Activated CD8-positive, alpha-beta memory T cell treated with anti-CD3 and anti-CD28 coated beads for 48 hours (primary cell): ENCODE data around the gene CCNJL.

Experiments
- DNase-seq, 3 experiments: peaks; one replicate each; pipeline ENCODE4 v3.0.0-alpha.2; 2020; ENCODE audit warnings: low read depth in 2 of 3, low spot score in 2 of 3

Gene CCNJL

DNA sequence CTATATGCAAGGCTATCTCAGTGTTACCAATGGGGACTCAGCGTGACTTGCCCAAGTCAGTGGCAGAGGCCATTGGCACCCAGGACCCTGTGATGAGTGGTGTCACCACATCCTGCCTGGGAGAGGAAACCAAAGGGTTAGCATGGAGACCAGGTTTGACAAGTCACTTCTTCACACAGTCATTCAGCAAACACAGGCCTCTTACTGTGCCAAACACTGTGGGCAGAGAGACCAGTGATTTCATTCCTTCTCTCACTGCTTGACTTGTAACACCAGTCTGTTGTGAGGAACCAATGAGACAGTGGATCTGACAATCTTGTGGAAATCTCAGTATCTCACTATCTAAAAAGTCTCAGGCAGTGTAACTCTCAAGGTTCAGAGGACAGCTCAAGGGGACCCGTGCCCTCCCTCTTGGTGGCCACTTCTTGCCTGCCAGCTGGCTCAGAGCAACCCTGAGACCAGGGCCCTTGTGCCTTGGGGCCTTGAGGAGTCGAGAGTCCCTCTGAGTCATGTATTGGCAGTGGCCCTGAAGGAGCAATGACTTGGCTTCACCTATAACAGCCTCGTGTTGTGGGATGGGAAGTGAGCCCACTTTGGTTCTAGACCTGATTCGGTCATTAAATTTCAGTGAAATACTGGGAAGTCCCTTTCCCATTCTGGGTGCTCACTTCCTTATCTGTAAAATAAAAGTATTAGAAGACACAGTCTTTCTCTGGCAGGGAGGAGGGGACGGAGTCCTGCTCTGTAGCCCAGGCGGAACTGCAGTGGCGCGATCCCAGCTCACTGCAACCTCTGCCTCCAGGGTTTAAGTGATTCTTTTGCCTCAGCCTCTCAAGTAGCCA is 81.5 kb downstream of the CCNJL start:
- no peak for DNase-seq

DNA sequence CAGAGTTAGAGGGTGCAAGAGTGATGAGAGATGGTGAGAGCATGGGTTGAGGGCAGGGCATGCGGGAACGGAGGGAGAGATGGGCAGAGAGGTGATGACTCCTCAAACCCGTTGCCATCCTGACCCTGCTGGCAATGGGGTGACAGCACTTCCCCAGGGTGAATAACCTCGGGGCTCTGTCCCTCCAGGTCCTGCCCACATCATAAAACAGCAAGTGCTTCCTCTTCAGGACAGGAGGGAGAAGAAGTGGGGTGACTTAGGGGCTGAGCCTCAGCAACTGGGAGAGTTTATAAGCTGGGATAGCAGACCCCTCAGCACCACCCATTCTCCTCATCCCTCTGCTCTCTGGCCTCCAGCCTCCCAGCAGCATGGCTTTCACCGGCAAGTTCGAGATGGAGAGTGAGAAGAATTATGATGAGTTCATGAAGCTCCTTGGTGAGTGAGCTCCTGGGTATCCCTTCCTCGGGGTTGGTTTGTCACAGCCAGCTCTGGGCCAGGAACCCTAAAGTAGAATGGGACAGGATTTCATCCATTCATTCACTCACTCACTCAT is 83.1 kb downstream of the CCNJL start, which contains the start of gene FABP6:
TSS of gene FABP6 (plus strand) at position 317 of the 553 bp plus-strand sequence. CDS start at position 369, 52 bp downstream.
- DNase-seq, result no peak

DNA sequence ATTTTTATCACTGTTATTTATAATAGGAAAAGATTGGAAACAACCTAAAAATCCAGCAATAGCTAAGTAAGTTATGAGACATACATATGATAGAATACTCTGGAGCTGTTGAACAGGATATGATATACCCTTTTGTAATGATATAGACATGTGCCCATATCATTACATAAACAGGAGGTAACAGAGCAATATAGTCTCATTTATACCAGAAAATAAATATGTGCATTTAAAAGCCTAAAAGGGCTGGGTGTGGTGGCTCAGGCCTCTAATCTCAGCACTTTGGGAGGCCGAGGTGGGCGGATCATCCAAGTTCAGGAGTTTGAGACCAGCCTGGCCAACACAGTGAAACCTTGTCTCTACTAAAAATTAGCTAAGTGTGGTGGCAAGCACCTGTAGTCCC is 85.4 kb downstream of the CCNJL start:
- DNase-seq, result no peak

DNA sequence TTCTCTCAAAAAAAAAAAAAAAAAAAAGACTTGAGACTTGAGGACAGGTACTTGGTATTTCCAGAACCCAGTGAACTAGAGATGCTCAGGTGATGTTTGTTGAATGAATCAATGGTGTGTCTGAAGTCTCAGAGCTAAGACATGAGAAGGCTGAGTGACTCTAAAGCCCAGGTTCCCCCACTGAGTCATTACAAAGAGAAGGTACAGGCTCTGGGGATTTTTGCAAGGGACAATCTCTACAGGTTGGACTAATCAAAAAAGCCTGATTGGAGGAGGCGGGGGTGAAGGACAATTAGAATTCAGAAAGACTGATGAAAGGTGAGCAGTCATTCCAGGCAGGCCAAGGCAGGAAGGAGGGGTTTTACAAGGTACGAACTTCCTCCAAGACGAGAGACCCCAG is 91.3 kb downstream of the CCNJL start:
- no peak for DNase-seq

DNA sequence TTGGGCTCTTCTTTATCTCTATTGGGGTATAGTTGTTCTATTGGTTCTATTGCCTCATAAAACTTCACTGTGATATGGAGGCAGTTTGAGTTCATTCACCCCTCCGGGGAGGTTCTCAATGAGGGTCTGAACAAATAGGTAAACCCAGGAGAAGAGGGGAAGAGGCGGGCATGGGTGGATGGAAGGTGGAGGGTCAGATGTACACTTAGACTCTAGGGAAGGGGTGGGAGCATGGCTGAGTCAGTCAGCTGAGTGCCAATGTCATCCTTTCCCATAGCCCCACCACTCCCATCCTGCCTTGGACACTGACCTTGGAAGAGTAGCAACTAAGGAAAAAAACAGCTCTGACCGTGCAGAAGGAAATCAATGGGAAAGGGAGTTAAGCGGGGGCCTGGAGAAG is 93.0 kb downstream of the CCNJL start:
- no peak for DNase-seq

DNA sequence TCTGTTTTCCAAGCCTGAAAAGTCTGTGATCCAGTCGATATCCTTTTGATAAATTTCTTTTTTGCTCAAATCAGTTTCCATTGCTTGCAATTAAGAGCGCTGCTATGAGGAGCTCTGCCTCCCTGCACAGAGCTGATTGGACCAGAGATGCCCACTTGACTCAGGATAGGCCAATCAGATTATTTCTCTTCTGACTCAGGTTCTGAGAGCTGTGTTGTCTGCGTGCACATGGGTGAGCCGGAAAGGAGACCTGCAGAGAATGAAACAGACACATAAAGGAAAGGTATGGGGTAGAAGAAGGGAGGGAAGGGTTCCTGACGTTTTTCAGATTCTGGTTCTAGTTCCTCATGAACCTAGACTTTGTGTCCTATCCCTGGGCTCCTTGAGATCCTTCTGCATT is 98.8 kb downstream of the CCNJL start:
- DNase-seq, result no peak

DNA sequence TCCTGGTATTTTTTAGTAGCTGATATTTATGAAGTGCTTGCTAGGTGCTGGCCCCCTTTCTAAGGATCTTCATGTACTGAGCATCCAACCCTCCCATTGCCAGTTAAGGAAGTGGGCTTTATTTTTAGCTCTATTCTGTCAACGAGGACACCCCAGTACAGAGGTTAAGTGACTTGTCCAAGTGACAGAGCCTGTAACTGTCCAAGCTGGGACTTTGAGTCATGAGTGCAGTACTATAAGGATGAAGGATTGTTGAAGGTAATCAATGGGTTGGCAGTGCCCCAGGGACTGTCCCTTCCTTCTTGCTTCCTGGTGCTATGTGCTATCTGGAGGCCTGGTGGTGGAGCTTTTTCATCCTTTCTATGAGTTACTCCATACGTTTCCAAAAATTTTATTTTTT is 101.0 kb downstream of the CCNJL start:
- DNase-seq, result no peak

DNA sequence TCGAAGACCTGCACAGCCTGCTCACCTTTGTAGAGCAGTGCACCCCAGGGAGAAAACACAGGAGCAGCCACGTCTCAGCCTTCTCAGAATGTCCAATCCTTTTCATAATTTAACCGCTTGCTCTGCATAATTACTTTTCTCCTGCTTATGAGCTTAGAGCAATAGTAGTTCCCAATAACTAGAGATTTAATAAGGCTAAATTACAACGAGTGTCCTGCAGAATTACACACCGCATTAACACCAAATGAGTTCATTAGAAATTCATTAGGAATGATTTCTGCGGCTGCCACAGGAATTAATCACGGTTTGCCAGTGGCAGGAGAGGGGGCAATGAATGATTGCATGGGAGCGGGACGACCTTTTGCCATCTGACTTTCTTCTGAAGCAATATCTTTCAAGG is 101.8 kb downstream of the CCNJL start:
- no peak for DNase-seq

DNA sequence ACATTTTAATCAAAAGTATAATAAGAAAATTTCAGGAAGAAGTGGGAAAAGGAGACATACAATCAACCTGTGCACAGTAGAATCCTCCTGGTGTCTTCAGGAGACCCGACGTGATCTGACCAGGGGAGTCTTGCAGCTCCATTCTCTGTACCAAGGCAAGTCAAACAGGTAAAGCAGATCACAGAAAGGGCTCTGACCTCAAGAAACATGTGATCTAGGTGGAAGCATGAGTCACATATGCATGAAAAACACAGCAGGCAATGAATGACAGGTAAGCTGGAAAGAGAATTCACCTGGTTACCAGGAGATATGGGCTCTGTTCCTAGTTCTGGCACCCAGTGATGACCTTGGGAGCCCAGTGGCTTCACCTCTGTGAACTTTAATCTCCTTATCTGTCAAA is 102.4 kb downstream of the CCNJL start:
- DNase-seq, result no peak

DNA sequence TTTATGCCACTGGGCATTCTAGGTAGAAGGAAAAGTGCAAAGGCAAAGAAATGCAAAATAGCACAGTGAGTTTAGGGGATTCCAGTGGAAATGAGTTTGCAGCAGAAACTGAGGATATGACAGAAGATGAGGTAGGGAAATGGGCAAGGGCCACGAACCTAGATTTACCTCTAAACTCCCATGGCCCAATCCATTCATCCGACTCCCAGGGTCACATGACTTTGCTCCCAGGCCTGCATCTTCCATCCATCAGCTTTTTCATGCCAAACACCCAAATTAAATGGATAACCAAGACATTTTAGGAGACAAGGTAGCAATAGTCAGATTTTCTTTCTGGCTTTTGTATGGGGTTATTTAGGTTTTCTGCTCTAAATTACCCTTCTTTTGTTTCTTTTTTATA is 105.3 kb downstream of the CCNJL start:
- DNase-seq, result no peak
